ENCODE results near the gene PANX3.
A peak's percentile ranks its signal among the peaks of the same experiment; 100 is the strongest.

PANX3 gene

DNA sequence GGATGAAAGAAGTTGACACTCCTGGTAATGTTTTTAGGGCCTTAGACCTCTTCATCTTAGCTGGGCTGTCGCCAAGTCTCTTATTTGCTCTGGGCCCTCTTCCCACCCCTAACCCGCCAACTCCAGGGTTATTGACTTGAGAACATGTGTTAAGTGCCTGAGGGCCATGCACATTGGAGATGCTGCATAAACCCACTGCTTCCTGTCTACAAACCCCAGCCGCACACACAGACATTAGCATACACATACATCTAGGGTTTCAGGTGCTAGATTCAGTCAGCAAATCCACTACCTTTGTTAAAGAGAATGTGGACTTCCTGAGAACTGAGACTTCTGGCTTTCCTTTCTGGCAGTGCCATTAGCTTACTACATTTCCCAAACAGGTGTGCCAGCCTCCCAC is 817 bp downstream of the PANX3 start:
- no peak for DNase-seq (ENCODE audit: insufficient read length, low spot score)
- FAIRE-seq = no peak

DNA sequence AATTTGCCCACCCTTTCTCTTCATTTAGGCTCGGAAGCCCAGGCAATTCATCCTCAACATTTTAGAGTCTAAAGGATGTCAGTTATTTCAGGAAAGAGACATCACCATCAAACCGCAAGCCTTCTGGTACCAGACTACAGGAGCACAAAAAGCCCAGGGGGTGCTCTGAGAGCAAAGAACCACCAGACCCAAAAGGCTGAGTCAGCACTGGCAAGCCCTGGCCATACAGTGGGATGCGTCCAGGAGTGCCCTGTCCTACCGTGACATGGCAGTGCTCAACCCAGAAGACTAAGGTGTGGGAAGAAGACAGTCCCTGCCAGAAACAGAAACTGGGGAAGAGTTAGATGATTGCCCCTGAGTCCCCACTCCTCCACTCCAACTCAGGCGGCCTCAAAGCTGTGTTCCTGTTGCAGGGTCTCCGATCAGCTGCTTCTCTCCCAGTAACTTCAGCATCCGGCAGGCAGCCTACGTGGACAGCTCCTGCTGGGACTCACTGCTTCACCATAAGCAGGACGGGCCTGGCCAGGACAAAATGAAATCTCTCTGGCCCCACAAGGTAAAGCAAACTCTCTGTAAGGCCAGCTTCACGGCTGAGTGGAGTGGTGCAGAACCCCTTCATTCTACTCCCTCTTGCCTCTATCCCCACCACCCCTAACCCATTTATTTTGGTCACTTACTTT is 1.5 kb downstream of the PANX3 start:
- no peak for DNase-seq (ENCODE audit: insufficient read length, low spot score)
- FAIRE-seq = no peak

DNA sequence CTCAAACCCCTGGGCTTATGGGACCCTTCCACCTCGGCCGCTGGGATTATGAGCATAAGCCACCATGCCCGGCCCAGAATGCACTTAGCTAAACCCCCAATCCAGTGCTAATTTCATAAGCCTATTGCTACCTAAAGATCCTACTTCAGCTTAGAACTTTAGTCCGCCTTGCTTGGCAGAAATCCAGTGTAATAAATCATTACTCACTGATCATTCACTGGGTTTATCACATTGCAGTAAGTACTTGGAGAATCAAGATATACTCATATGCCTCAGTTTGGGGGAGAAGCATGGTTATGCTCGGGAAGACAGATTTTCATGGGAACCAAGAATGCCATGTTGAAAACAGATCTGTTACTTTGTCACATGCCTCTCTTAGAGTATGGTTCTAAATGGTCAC is 7.6 kb downstream of the PANX3 start:
- DNase-seq (ENCODE audit: insufficient read length, low spot score) (no peak), FAIRE-seq (no peak)

DNA sequence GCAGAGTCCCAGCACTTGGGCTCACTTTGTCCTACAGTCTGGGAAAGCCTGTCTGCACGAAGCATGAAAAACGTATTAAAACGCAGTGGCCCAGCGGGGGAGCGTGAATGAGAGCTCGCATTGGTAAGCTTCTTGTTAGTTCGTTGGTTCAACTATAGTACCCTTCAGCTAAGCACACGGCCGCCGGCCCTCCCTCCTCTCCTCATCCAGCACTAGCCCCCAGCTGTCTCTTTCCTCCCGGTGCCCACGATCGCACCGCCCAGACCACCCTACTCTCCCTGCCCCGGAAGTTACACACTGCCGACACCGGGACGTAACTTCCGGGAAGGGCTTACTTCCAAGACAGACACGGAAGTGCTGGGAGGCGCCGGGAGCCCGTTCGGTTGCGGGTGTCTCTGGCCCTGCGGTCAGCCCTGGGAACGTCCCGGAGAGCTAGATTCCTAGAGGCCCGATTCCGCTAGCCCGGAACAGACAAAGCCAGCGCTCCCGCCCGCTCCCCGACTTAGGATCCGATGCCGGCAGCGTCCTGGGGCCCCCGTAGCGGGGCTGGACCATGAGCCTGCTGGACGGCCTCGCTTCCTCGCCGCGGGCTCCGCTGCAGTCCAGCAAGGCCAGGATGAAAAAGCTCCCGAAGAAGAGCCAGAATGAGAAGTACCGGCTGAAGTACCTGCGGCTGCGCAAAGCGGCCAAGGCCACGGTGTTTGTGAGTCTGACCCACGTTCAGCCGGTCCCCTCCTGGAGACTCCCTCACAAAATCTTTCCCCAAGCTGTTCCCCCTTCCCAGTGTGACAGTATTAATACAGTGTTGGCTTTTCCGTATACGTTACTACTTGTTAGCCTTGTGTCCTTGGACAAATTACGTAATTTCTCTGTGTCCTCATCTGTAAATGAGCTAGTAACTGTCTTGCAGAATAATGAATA is 11.6 kb downstream of the PANX3 start, which contains the start of gene TBRG1:
TBRG1 (plus strand) TSS at position 334 of the 921 bp plus-strand sequence; CDS start at position 554, 220 bp downstream.
- FAIRE-seq (peak; percentile 71), DNase-seq (ENCODE audit: insufficient read length, low spot score) (peak; percentile 89)

DNA sequence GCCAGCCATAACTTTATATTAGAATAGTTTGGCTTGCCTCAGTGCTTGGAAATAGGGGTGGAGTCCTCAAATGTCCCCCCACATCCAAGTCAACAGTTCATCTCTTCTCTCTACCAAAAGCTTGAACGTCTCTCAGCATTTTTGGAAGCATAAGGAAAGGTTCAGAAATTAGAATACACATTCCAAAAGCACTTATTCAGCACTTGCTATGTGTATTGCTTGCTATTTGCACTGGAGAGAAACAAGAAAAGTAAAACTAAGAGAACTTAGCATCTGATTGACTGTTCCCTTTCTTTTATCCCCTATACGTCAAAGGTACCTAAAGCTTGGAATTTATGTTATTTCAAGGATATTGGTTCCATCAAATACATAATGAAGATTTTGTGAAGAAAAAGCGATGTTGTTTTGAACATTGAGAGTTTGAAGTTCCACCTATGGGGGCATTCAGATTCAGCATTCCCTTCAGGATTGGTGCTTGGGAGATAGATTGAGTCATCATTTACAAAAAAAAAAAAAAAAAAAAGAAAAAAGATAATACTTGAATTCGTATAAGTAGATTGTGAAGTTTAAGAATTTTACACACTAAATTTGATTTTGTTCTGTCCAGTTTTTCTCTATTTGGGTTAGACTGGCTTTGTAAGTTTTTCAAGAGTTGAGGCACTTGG is 12.8 kb downstream of the PANX3 start:
- DNase-seq (ENCODE audit: insufficient read length, low spot score) (no peak), FAIRE-seq (no peak)

DNA sequence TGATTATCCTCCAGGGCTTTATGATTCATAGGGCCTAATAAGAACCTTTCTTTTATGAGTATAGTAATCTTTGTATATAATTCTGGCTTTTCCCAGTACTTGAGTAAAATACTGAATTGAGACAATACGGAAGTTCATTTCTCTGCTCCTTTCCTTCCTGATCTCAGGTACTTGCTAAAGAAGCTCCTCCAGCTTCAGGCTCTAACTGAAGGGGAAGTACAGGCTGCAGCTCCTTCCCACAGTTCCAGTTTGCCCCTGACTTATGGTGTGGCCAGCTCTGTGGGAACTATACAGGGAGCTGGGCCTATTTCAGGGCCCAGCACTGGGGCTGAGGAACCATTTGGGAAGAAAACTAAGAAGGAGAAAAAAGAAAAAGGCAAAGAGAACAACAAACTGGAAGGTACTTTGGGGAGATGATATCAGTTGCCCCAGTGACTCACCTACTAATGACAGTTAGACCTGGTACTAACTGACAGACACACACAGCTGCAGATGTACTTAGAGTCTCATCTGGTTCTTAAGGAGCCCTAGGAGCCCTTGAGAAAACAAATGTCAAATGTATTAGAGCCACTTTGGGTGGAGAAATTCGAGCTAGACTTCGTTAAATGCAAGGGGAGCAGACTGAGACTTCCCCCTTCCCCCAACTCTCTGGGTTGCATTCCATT is 14.4 kb downstream of the PANX3 start:
- FAIRE-seq (no peak), DNase-seq (ENCODE audit: insufficient read length, low spot score) (no peak)

DNA sequence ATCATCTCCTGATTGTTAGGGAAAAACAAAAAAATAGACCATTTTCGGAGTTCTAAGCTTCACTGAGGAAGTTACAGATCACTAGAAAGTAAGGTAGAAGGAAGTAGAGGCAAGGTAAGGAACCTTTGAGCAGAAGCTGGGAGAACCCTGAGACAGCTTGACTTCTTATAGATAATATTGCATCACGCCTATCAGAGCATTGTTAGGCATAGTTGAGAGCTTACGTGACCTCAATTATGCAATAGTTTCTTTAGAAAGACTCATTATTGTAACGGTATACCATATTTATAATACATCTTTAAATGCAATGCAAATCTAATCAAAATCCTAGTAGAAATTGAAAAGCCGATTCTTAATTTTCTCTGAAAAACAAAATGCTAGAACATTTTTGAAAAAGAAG is 16.3 kb downstream of the PANX3 start:
- no peak for FAIRE-seq

DNA sequence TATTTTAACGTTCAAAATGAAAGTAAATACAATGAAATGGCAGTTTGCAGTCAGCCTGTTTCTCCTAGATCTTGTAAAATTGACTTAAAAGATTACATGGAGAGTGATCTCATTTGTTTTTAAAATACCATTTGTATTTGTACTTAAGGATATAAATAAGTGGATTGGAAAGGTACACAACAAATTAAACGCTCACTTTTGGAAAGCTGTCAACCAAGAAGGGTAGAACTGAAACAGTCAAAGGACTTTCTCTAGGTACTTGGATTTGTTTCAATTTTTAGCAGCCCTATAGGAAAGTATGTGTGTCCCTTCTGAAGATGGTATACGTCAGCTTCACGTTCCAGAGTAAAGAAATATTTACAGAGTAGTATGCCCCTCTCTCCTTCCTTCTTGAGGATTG is 18.7 kb downstream of the PANX3 start:
- FAIRE-seq (no peak), DNase-seq (ENCODE audit: insufficient read length, low spot score) (no peak)

More for the DNA sequence above, 16.3 kb downstream of the PANX3 start:
- no peak for DNase-seq (ENCODE audit: insufficient read length, low spot score)

DNA sequence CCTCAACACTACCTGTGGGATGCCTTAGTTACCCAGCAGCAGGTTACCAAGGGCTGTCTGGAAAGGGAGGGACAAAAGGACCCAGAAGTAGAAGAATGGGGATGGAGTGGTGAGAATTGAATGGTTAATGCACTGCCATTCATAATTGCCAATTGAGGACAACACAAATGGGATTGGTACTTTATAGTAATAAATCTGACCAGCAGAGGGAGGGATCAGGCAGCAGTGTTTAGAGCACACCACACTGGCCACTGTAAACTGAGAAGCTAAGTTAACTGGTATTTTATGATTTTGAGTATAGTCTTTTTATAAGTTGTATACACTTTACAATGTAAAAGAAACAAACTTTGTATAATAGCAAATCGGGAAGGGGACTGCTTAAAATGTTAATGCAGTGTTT is 22.1 kb downstream of the PANX3 start:
- DNase-seq (ENCODE audit: insufficient read length, low spot score) = no peak
- FAIRE-seq = no peak

DNA sequence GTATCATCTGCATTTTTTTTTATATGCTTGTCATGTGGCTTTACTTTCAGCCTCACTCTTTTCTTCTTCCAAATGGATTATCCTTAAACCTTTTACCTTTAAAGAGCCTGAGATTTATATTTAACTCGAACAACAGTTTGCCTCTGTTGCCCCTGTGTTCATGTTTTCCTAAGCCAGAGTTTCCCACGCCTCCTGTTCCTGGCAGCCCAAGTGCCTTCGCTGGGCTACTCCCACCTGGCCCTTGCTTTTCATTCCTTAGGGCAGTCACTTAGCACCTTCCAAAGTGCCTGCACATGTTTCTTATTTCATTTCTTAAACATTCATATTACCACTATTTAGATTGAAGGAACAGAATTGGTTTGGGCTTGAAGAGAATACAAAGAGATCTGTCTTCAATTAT is 24.7 kb downstream of the PANX3 start:
- no peak for DNase-seq (ENCODE audit: insufficient read length, low spot score)
- no peak for FAIRE-seq

DNA sequence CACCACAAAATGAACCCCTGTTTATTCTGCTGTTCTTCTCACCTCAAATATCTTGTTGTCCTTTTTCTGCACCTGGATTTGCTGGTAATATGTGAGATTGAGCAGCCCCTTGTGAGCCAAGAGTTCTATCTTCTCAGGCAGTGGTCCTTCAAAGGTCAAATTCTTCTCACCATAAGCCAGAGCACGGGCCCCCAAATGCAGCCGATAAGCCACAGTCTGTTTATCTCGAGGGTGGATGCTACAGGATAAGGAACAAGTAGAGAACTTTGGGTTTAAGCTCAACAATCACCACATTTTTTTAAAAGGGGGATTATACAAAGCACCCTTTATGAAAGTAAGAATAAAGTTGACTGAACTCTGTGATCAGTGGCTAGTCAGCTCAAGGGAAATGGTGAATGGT is 27.3 kb downstream of the PANX3 start:
- DNase-seq (ENCODE audit: insufficient read length, low spot score) (no peak), FAIRE-seq (no peak)

DNA sequence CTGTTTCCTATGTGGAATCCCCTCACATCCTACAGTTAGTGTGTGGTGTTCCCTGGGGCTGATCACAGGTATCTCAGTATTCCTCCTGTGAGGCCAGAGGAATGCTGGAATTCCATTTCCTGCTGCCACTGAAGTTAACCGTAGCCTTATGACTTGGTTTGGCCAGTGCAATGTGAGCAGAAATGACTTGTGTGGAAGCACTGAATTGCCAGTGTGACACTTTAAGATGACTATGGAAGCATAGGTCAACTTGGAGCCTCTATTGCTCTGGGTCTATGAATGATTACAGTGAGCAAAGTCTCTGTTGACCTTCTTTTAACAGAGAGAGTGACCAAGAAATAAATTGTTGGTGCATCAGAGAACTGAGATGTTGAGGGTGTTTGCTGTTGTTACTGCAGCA is 28.0 kb downstream of the PANX3 start:
- DNase-seq (ENCODE audit: insufficient read length, low spot score) (no peak), FAIRE-seq (no peak)

DNA sequence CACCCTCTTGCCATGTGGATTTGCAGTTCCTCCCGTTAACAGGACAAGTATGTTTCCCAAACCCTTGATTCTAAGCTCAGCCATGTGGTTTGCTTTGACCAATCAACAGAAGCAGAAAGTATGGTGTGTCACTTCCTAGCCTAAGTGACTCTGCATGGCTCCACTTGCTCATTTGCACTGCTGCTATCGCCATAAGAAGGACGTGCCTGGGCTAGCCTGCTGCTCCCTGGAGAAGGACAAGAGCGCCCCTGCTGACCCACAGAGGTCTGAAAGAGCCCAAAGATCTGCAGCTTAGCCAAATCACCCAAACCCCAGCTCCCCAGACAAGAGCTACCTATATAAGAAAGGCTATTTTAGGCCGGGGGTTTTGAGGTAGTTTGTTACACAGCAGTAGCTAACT is 29.4 kb downstream of the PANX3 start:
- FAIRE-seq = no peak
- no peak for DNase-seq (ENCODE audit: insufficient read length, low spot score)

DNA sequence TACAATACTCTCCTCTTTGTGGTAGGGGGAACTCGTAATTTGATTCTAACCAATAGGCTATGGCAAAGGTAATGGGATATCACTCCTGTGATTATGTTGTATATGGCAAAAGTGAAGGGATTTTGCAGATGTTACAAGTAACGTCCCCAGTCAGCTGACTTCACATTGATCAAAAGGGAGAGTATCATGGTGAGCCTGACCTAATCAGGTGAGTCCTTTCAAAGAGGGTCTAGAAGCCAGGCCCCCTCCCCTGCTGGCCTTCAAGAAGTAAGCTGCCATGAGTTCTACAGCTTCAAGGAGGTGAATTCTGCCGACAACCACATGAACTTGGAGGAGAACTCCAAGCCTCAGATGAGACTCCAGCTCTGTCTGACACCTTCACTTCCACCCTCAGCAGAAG is 31.4 kb downstream of the PANX3 start:
- FAIRE-seq (no peak), DNase-seq (ENCODE audit: insufficient read length, low spot score) (no peak)

DNA sequence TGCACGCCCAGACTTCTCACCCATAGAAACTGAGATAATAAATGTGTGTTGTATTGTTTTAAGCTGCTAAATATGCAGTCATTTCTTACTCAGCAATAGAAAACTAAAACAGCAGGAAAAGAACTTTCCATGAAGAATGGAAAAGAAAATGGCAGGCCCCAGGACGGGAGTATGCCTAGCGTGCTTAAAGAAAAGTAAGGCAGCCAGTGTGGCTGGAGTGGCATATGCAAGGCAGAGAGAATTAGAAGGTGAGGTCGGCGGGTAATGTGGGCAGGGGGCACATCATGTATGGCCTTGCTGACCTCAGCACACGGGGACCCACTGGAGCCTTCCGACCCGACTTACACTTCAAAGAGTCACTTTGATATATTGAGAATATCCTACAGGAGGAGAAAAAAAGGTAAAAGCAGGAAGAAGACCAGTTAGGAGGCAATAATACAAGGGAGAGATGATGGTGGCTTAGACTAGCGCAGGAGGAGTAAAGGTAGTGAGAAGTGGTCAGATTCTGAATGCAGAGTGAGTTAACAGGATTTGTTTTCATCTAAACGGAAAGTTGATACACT is 31.9 kb downstream of the PANX3 start:
- DNase-seq (ENCODE audit: insufficient read length, low spot score) = no peak
- no peak for FAIRE-seq

DNA sequence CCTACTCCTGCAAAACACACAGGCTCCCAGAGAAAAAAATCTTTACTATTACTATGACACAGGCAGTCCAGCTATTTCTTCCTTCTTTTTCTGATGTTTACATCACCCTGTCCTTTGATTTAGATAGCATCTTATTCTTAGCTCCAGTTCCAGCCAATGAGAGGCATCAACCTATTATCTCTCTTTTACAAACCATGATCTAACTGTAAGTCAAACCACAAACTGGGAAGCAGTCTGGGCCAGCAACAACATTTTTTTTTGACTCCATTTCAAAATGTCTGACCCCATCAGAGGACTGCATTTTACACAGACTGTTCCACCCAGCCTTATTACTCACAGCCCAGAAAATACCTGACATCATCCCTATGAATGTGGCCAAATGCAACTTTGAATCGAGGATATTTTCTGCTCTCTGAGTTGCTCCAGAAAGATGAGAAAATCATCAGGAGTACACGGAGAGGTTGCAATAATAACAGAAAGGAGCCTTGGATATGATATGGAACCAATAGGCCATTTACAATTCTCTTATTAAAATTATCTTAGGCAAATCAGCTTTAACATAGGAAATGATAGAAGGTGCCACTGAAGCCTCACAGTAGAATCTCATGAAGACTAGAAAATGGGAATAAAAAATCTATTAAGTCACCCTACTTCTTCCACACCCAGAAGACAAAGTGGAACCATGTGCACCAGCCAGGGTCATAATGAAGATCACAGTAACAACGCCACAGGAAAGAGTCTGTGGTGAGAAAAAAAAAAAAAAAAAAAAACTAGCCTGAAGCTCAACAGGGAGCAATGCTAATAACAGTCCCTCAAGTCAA is 32.6 kb downstream of the PANX3 start:
- no peak for FAIRE-seq
- DNase-seq (ENCODE audit: insufficient read length, low spot score) = no peak

DNA sequence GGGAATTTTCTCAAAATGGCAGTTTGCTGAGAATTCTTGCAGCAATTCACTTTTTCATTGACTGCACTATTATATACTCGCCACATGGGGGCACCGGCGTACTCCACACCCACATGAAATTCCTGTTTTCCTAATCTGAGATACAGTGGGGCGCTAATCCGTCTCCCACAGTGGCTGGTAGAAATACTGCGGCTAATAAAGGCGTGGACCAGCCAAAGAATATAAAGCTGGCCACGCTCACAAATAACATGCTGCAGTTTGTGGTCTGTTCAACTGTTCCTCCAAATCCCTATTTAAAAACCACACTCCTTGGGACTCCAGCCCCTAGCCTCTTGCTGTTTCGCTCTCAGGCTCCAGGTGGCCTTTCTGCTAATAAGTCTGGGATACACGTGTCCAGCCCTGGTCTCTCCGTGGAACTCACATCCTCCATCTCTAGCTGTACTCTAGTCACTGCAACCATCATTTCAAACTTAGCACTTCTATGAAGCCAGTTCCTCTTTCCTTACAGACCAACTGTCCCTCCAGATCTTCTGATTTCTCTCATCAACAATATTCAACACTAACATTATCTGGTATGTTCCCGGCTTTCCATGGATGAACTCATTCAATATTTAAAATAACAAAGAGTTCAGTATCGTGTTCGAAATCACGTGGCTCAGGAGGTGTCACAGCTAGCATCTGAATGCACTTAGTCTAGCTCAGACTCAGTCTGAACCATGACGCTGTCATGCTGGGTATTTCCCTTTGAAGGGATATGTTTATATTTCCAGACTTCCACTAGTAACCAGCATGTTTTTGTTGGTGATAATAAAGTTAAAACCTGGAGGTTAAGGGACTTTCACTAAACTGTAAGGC is 33.4 kb downstream of the PANX3 start:
- FAIRE-seq (no peak), DNase-seq (ENCODE audit: insufficient read length, low spot score) (peak; percentile 48)

DNA sequence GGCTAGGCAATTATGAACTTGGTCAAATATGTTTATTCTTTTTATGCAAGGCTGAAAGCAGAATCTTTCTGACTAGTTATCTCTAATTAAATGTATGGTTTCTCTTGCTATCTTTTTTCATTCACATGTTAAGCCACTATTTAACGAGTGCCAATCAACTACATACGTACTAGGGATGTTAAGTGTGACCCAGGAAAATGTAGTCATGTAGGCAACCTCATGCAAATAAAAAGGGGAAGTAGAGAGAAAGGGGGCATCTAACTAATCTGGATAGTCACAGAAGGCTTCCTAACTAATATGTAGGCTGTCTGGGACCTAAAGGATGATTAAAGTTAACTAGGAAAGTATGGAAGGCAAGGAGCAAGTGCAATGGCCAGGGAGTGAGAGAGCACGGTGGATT is 34.9 kb downstream of the PANX3 start:
- DNase-seq (ENCODE audit: insufficient read length, low spot score) (no peak), FAIRE-seq (no peak)

DNA sequence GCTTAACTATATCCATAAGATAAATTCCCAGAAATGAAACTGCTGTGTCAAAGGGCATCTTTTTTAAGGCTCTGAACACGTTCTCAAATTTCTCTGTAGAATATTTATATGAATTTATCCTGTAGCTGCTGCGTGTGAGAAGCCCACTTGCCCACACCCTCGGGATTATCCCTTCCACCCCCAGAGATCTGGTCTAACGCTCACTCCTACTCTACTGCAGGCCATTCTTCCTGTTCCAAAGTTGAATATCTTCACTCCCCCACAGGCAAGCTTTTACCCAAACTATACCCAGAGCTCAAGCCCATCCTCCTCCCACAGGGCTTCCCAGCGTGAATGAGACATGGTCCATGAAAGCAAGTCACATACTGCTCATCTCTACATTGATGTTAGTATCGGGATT is 37.4 kb downstream of the PANX3 start:
- no peak for FAIRE-seq
- no peak for DNase-seq (ENCODE audit: insufficient read length, low spot score)
